HL-60 (cell line): ENCODE measurements around the gene SETD5.

Experiments used
- CTCF ChIP-seq: IDR thresholded peaks from one replicate; pipeline ENCODE4 v1.5.1; 2011; ENCODE audit warnings: low read length, control low read depth, inconsistent platforms; ENCODE audit not compliant: insufficient read depth
- GABPA ChIP-seq: IDR thresholded peaks from 2 replicates; pipeline ENCODE4 v1.6.1; 2012; ENCODE audit warnings: low read depth
- POLR2AphosphoS5 ChIP-seq: IDR thresholded peaks from 2 replicates; pipeline ENCODE4 v1.6.1; 2012; ENCODE audit warnings: low read depth
- REST ChIP-seq: IDR thresholded peaks from 2 replicates; pipeline ENCODE4 v1.6.1; 2012; ENCODE audit warnings: low read depth; ENCODE audit not compliant: insufficient replicate concordance

- TF ChIP-seq CTCF (no peak), POLR2AphosphoS5 (no peak; the same call in 1 of the 2 replicates), REST (no peak), GABPA (no peak)
These were observed 17.4 kb upstream of the SETD5 start for GRCh38 chr3:9380014-9380413.
